HG03039 (cell line): Measurements from ENCODE around the gene CWC22.
"Not testable (repeated sequence)": the region's sequence is repeated elsewhere in the genome, so short reads cannot be mapped to it uniquely, and the experiment has no call there.

Experiments used
- ATAC-seq: cut with Tn5 transposase; IDR thresholded peaks from one replicate; pipeline ENCODE4 v1.9.1; 2021; ENCODE audit warnings: mild to moderate bottlenecking, moderate library complexity; ENCODE audit not compliant: unreplicated experiment

Gene CWC22

DNA sequence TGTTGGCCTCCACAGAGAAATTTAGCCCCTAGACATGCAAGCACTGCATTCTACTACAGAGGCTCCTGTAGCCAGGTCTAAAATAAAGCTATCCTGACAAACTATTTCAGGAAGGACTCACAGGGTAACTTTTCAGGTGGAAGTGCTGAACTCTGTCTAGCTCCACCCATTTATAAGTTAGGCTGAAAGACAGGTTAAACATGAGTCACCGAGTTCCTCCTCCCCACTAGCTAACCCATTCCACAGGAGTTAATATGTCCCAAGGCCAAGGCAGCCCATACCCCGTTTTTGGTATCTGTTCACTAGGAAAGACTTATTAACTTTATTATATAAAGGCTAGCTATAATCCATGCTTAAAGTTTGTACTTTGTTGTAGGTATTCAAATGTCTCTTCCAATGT lies 3.5 kb downstream of the CWC22 start:
- ATAC-seq, result no peak

DNA sequence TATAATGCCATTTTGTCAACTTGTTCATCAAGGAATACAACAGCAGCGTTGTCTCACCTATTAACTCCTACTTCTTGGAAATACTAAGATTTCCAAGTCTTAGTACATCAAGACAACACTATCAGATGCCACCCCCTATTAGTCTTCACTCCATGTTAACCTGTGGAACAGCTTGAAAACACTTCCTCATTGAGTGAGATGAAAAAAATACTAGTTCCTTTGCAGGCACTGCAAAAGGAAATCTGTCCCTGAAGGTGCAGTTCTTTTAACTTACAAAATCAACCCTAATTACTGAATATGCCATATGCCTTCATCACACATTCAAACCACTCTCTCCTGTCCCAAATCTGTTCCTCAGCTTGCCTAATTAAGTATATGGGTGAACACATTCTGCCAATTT lies 4.0 kb downstream of the CWC22 start:
- ATAC-seq, result no peak

DNA sequence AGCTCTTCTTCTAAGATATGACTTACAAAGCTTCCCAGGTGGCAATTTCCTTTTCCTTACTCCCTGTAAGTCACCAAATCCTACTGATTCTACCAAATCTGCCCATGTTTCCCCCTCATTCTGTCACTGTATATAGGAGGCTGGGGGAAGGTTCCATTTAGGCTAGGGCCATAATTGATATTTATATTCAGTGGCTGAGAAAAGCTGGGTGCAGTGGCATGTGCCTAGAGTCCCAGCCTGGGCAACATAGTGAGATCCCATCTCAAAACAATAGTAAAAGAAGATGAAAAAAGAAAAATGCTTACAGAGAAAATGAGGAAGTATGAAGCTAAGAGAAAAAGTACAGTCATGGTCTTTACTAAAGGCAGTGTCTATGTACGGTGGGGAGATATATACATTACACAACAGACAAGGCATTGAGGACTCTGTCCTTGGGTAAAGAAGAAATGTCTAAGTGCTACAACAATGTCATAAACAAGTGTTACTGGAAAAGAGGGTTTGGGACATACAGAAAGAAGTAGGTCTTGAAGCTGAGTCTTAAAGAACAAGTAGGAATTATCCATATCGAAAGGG lies 4.8 kb downstream of the CWC22 start:
- ATAC-seq, result no peak

DNA sequence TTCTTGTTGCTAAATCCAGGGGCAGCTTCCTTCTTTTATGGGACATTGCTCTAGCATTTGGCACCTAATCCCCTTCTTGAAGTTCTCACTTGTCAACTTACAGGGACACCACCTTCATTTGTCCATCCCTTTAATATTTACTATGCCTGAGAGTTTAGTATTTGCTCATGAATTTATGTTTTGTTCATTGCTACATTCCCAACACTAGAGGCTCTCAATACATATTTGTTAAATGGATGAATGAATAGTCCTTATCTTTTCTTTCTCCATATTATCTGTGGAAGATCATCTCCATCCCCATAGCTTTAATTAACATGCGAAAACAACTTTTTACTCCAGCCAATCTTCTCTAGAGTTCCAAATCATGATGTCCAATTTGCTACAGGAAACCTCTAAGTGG lies 5.4 kb downstream of the CWC22 start:
- no peak for ATAC-seq

DNA sequence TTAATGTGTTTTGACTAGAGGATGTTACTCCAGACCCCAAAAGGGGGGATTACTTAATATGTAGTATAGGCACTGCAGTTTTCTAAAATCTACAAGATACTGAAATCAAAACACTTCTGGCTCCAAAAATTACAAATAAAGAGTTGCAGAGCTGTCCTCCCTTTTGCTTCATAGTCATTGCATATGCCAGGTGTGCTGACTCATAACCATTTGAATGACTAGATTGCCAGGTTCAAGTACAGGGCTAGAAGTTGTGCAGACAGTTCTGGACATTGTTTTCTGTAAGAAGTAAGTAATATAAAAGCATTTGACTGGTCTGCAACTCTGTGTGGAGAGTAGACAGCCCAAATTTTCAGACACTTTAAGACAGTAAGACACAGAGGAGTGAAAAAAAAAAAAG lies 6.7 kb downstream of the CWC22 start:
- no peak for ATAC-seq

DNA sequence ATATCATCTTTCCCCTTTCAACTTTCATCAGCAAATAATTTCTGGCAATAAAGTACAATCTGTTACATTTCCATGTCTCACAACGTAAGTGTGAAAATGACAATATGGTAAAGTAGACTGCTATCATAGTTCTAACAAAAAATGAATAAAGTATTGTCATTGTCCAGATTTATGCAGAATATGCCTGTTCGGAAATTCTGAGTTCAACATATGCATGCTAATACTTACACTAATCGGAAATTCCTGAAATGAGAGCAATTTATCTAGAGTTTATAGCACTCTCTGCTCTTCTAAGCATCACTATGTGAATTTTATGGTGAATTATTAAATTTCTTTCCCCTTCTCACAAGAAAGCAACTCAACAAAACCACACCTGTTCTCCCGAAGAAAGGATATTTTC lies 8.1 kb downstream of the CWC22 start:
- ATAC-seq, result no peak

DNA sequence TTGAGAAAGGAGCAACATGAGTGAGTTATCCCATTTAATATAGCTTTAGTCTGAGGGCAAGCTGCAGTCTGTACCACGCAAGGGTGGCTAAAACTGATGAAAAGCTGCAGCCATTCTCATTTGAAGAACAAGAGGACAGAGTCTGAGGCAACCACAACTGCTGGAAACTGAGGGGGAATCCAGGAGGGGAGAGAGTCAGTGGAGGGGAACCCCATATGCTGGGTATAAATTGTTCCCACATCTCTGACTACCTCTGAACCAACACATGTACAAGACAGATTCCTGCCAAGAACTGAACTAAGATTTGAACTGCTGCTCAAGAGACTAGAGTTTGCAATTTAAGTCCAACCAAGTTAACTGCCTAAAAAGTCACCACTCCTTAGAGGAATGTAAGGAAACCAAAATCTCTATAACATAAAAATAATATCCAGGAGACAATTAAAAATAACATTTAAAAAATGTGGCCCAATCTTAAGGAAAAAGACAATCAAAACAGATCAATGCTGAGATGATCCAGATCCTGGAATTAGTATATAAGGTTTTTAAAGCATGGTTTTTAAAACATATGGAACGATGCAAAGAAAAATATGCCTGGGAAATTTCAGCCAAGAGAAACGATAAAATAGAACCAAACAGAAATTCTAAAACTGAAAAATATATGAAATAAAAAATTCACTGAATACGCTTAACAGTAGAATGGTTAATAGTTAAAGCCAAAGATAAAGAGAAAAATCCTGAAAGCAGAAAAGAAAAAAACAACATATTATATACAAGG lies 11.2 kb downstream of the CWC22 start:
- ATAC-seq, result peak; percentile 75

DNA sequence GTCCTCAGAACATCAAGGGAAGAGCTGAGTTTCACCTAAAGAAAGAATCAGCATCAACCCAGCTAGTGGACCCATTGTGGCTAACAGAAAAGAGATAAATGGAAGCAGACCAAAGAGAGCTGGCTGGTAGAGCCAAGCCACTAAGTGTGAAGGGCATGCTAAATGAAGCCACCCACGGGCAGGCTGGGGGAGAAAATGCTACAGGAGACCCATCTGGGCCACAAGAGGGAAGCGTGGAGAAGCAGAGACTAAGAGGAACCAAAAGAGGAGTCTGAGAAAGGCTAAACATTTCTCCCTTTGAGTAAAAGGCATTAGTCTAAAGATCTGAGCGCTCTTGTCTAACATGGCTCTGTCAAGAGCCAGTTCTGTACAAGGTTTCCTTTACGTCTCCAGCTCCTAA lies 15.8 kb downstream of the CWC22 start:
- no peak for ATAC-seq

DNA sequence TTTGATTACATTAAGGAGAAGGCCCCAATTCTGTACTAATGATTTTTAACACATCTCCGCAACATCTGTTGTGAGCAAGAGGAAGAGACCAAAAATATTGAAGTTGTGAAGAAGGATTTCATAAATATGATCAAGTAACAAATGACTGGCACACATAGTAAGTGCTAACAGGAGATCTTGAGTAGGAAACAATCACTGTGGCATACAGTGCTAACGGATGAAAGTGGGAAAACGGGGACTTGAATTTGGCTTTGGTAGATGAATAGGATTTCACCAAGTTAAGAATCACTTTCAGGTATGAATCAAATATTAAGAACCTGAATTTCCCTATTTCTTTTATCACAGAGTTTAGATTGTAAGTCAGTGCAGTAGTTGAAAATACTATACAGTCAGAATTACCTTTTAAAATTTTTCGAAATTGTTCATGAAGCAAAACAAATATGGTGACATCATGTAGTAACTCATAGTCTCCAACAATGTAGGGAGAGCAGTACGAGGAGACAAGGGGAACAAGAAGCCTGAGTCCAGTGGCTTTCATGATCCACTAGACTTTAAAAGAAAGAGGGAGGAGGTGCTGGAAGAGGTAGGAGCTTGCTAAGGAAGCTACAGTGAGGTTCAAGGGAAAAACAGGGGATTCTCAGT lies 16.3 kb downstream of the CWC22 start:
- no peak for ATAC-seq

DNA sequence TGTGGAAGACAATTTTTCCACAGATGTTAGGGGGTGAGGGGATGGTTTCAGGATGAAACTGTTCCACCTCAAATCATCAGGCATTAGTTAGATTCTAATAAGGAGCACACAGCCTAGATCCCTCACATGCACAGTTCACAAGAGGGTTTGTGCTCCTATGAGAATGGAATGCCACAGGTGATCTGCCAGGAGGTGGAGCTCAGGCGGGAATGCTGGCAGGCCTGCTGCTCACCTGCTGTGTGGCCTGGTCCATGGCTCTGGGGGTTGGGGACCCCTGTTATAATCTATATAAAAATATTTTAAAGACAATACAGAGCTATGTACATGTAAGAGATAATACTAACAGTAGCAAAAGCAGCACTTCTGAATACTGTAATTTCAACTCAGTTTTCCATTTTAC lies 19.2 kb downstream of the CWC22 start:
- no peak for ATAC-seq

DNA sequence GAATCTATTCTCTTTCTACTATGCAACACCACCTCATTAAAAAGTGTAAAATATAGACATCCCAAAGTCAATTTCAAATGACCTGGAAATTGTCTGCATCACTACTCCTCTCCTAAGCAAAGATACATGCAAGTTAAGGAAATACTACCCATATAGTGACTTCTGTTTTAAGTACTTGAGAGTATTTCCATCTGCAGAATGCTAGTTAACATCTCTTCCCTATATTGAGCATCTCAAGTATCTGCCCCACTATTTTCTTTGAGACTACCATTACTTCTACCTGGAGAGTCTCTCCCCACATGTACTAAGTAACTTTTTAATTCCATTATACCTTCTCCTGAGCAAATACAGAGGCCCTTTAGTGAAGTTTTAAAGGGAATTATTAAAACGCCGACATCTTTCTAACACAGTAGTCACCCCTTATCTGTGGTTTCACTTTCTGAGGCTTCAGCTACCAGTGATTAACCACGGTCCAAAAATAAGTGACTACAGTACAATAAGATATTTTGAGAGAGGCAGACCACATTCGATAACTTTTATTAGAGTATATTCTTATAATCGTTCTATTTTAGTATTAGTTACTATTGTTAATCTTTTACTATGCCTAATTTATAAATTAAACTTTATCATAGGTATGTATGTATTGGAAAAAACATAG lies 21.8 kb downstream of the CWC22 start:
- ATAC-seq, result peak; percentile 92

DNA sequence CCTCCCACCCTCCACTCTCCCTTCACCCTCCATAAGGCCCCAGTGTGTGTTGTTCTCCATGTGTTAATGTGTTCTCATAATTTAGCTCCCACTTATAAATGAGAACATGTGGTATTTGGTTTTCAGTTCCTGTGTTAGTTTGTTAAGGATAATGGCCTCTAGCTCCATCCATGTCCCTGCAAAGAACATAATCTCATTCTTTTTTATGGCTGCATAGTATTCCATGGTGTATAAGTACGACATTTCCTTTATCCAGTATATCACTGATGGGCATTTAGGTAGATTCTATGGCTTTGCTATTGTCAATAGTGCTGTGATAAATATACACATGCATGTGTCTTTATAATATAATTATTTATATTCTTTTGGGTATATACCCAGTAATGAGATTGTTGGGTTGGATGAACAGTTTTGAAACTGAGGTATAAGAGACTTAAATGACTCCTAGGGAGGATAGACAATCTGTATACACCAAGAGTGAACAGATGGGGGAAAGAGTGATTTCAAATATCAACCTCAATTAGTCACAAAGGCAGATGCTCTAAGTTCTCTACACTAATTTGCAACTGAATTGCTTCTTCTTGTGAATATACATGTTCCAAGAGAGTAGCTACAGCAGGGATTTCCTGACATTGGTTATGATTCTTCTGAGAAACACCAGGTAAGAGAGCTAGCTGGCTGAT lies 23.7 kb downstream of the CWC22 start:
- ATAC-seq, result no peak

DNA sequence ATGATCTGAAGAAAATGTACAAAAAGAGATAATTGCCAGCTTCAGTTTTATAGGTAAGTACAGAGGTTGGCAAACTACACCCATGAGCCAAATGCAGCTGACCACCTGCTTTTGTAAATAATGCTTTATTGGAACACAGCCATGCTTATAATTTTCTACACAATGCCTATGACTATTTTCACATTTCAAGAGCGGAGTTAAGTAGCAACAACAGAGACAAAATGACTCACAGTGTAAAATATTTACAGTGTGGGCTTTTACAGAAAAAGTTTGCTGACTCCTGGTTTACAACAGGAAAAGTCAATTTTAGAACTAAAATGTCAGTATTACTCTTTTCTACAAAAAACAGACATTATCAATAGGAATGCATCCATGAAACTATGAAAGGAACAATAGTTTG lies 26.0 kb downstream of the CWC22 start:
- ATAC-seq, result no peak

DNA sequence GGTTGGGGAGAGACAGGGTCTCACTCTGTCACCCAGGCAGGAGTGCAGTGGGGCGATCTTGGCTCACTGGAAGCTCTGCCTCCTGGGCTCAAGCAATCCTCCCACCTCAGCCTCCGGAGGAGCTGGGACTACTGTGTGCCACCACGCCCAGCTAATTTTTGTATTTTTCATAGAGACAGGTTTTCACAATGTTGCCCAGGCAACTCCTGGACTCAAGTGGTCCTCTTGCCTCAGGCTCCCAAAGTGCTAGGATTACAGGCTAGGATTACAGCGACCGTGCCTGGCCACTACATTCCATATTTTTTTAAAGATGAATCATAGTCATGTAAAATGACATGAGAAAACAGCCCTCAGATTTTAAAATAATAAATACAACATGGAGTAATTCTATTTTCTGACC lies 32.3 kb downstream of the CWC22 start:
- ATAC-seq, result no peak

DNA sequence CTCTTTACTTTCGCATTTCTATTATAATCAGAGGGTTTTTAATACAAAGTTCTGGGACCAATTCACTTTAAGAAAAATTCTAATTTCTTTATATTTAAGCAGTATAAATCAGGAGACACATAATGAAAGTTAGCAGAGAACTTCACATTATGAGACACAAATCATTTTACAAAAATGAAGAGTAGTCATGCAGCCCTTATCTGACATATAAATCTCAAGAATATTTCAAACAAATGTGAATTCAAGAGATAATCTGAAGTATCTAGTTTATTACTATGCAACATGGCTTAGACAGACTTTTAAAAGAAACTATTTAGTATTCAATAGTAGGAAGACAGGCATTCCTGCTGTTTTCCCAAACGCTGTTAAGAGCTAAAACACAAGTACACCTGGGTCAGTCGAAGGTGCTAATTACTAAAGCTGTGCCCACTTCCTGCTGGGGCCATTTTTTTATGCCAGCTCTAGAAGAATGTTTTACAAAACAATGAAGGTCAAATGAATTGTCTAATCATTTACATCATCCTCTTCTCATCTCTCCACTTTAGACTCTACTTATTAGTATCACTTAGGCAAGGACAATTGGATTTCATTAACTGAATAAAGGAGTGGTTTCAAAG lies 40.2 kb downstream of the CWC22 start:
- no peak for ATAC-seq

DNA sequence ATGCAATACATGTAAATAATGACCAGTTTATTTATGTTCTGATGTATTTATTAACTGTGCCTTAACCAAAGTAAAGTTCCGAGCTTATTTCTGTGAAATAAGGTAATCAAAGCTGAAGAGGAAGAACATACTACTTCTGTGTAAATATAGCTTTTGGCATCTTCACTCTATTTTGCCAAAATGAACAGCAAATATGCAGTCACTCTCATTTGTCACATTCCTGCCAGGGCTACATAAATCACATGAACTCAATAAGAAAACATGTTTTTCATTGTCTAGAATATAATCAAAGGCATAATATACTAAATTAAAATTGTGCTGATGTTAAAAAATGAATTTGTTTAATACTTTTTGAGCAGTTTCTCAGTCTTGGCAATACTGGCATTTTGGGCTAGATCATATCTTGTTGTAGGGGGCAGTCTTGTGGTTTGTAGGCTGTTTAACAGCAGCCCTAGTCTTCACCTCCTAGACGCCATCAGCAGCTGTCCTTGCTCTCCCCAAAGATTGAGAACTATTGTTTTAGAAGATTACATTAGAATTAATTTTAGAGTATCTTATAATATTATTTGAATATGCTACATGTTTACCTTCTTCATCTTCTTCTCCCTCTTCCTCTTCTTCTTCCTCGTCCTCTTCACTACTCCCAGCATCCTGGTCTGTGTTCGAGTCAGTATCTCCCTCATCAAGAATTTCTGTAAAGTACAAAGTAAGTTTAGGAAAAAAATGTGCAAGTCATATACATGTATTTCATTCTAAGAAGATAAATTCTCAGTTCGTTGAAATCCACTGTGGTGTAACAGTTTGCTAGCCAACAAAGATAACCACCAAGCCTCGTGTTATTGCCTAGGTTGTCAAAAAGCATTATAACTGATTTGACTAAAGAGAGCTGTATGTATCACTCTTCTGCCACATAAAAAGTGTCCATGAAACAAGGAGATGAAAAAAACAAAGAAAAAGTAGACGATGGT lies 41.5 kb downstream of the CWC22 start:
- no peak for ATAC-seq

DNA sequence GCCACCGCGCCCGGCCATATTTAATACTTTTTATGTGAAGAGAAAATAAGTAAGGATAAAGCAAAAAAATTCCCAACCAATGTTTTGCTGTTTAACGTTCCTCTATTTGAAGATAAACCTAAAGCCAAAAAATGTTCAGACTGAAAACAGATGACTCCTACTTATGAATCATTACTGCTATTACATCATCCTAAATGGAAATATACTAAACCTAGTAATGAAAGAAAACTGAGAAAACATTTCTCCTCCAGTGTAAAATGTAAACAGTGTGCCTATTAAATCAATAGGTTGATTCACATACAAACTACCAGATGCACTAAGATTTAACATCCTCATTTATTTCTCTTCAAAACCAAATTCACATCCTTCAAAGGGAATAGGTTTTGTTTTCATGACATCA lies 43.5 kb downstream of the CWC22 start:
- ATAC-seq, result no peak

DNA sequence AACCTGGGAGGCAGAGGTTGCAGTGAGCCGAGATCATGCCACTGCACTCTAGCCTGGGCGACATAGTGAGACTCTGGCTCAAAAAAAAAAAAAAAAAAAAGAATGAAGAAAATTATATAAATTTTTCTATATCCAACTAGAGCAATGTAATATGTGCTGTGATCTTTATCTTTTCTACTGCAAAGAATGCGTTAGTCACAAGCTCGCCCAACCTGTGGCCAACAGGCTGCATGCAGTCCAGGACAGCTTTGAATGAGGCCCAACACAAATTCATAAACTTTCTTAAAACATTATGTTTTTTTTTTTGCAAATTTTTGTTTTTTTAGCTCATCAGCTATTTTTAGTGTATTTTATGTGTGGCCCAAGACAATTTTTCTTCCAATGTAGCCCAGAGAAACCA lies 48.8 kb downstream of the CWC22 start:
- not testable (repeated sequence) for ATAC-seq

DNA sequence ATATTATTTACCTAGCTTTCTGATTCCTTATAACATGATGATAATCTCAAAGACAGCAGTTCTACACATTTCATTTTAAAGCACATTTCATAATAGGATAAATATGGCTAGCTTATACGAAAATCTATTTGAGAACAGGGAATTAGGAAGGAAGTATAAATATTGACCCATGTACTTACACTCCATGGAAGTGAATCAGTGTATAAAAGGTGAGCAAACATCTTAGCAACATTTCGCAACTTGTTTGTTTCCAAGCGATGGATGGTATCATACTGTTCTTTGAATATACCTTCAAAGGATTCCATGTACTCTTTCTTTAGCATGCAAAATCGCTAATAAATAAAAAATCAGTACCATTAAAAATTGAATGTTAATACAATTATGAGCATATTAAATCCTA lies 53.1 kb downstream of the CWC22 start:
- ATAC-seq, result no peak

DNA sequence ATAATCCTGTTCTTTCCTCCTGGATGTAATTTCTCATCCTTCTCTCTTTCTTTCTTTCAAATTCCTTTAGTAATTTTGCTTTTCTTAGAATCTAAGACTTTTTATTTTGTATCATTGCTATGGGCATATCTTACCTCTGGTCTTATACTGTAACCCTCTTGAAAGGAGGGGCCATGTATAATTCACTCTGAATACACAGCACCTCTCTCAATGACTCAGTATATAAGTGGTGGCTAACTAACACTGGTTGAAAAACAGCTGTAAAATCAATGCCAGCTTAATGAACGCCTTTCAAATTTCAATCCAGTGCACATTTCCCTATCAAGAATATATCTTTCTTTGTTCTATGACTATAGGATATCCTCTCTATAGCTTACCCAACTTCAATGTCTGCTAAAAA lies 53.7 kb downstream of the CWC22 start:
- ATAC-seq, result no peak
